ENCODE measurements around the gene CRTAC1. TPM values are rescaled to one million over a fixed set of nuclear protein-coding genes. Genes with fewer than 3 reads are reported as not detected.
A peak's percentile ranks its signal among the peaks of the same experiment; 100 is the strongest.

CRTAC1 gene
- 0.63 TPM for polyA plus RNA-seq (ENCODE audit: insufficient read length)

GRCh38 chr10:98030093-98030821, at the start of gene CRTAC1:
CRTAC1 (minus strand) TSS chr10:98030621; CDS start chr10:98030472, 149 bp downstream.
- peak; percentile 9 for DNase-seq (ENCODE audit: low read depth)

- no peak for DNase-seq (ENCODE audit: low read depth)
Observed at GRCh38 chr10:98078774-98079173, 48.4 kb upstream of the CRTAC1 start.

GRCh38 chr10:98077223-98077622, 46.8 kb upstream of the CRTAC1 start:
- no peak for DNase-seq (ENCODE audit: low read depth)

GRCh38 chr10:98076086-98076485, 45.7 kb upstream of the CRTAC1 start:
- DNase-seq (ENCODE audit: low read depth): no peak

- DNase-seq (ENCODE audit: low read depth): no peak
Observed at GRCh38 chr10:98074315-98074911, 44.0 kb upstream of the CRTAC1 start.

GRCh38 chr10:98067165-98067564, 36.7 kb upstream of the CRTAC1 start:
- no peak for DNase-seq (ENCODE audit: low read depth)

GRCh38 chr10:98063740-98064027, 33.3 kb upstream of the CRTAC1 start:
- DNase-seq (ENCODE audit: low read depth): no peak

GRCh38 chr10:98062424-98062823, 32.0 kb upstream of the CRTAC1 start:
- no peak for DNase-seq (ENCODE audit: low read depth)

- no peak for DNase-seq (ENCODE audit: low read depth)
Observed at GRCh38 chr10:98060079-98060478, 29.7 kb upstream of the CRTAC1 start.

GRCh38 chr10:98058295-98058694, 27.9 kb upstream of the CRTAC1 start:
- no peak for DNase-seq (ENCODE audit: low read depth)

GRCh38 chr10:98055841-98056516, 25.6 kb upstream of the CRTAC1 start:
- no peak for DNase-seq (ENCODE audit: low read depth)

- no peak for DNase-seq (ENCODE audit: low read depth)
Observed at GRCh38 chr10:98047009-98047741, 16.8 kb upstream of the CRTAC1 start.

GRCh38 chr10:98045785-98046389, 15.5 kb upstream of the CRTAC1 start:
- DNase-seq (ENCODE audit: low read depth): no peak

GRCh38 chr10:98041352-98042043, 11.1 kb upstream of the CRTAC1 start:
- DNase-seq (ENCODE audit: low read depth): no peak

- DNase-seq (ENCODE audit: low read depth): no peak
Observed at GRCh38 chr10:98039690-98040381, 9.4 kb upstream of the CRTAC1 start.

- DNase-seq (ENCODE audit: low read depth): no peak
Observed at GRCh38 chr10:98038288-98038687, 7.9 kb upstream of the CRTAC1 start.

GRCh38 chr10:98035599-98035998, 5.2 kb upstream of the CRTAC1 start:
- no peak for DNase-seq (ENCODE audit: low read depth)

GRCh38 chr10:98033515-98033914, 3.1 kb upstream of the CRTAC1 start:
- DNase-seq (ENCODE audit: low read depth): no peak

GRCh38 chr10:98031440-98031839, 1.0 kb upstream of the CRTAC1 start:
- DNase-seq (ENCODE audit: low read depth): no peak

- DNase-seq (ENCODE audit: low read depth): no peak
Observed at GRCh38 chr10:98030991-98031431, 590 bp upstream of the CRTAC1 start.
